Fibroblast of lung (primary cell): ENCODE data around the gene DMRTC2. TPM values are rescaled to one million over a fixed set of nuclear protein-coding genes. Genes with fewer than 3 reads are reported as not detected.

ENCODE experiments used
- DNase-seq, 2 donors: peaks; one replicate each; pipeline versions ENCODE4 v3.0.0 to v3.0.0-alpha.2; 2010; ENCODE audit warnings: low read depth in 2 of 2
- H2AFZ ChIP-seq: 2 replicates; pipeline ENCODE4 v1.5.1; 2012; ENCODE audit warnings: low read length, control low read depth, inconsistent platforms
- H3K27ac ChIP-seq: 2 replicates; pipeline ENCODE4 v1.5.1; 2011; ENCODE audit warnings: low read length, control low read depth; ENCODE audit not compliant: insufficient read depth
- H3K27me3 ChIP-seq: 2 replicates; pipeline ENCODE4 v1.5.1; 2011; ENCODE audit warnings: mild to moderate bottlenecking, low read length; ENCODE audit not compliant: control insufficient read depth, insufficient read depth
- H3K36me3 ChIP-seq: 2 replicates; pipeline ENCODE4 v1.5.1; 2011; ENCODE audit warnings: low read length; ENCODE audit not compliant: control insufficient read depth, insufficient read depth
- H3K4me1 ChIP-seq: 2 replicates; pipeline ENCODE4 v1.5.1; 2011; ENCODE audit warnings: low read length; ENCODE audit not compliant: control insufficient read depth, insufficient read depth; ENCODE audit errors: extremely low read depth
- H3K4me2 ChIP-seq: 2 replicates; pipeline ENCODE4 v1.5.1; 2011; ENCODE audit warnings: low read length, control low read depth; ENCODE audit not compliant: insufficient read depth; ENCODE audit errors: extremely low read depth
- H3K4me3 ChIP-seq, 4 experiments: fragments of 200-600 bp in 1 of 4; sonication (generic) in 1 of 4; replicated peaks in 1 of 4; 2 replicates each; pipeline ENCODE4 v1.5.1; 2011 to 2016; ENCODE audit warnings: low read length in 4 of 4, low read depth in 3 of 4, mild to moderate bottlenecking in 3 of 4, control low read depth in 2 of 4, inconsistent platforms in 1 of 4, mixed read lengths in 1 of 4; ENCODE audit not compliant: insufficient read depth in 1 of 4; ENCODE audit errors: control extremely low read depth in 1 of 4
- H3K79me2 ChIP-seq: 2 replicates; pipeline ENCODE4 v1.5.1; 2012; ENCODE audit warnings: mild to moderate bottlenecking, low read length, inconsistent platforms; ENCODE audit not compliant: control insufficient read depth, insufficient read depth
- H3K9ac ChIP-seq: 2 replicates; pipeline ENCODE4 v1.5.1; 2011; ENCODE audit warnings: mild to moderate bottlenecking, low read length, control low read depth; ENCODE audit not compliant: insufficient read depth
- H3K9me3 ChIP-seq: 2 replicates; pipeline ENCODE4 v1.5.1; 2012; ENCODE audit warnings: low read depth, low read length; ENCODE audit not compliant: control insufficient read depth, insufficient read depth
- H4K20me1 ChIP-seq: 2 replicates; pipeline ENCODE4 v1.5.1; 2011; ENCODE audit warnings: low read length; ENCODE audit not compliant: control insufficient read depth, insufficient read depth; ENCODE audit errors: extremely low read depth
- CTCF ChIP-seq, 2 donors: IDR thresholded peaks in 1 of 2; conservative IDR thresholded peaks in 1 of 2; 1 replicate in 1 of 2; 2 replicates in 1 of 2; pipeline ENCODE4 v1.5.1; 2011 to 2012; ENCODE audit warnings: low read length in 2 of 2, control low read depth in 1 of 2, inconsistent platforms in 1 of 2, low read depth in 1 of 2, mild to moderate bottlenecking in 1 of 2
- EZH2 ChIP-seq: IDR thresholded peaks from 2 replicates; pipeline ENCODE4 v1.5.1; 2012; ENCODE audit warnings: low read length, control low read depth, mild to moderate bottlenecking; ENCODE audit errors: missing control alignments
- polyA plus RNA-seq, 2 donors: library from polyadenylated mRNA; depleted of rRNA in 1 of 2; stranded (reverse) in 1 of 2; unstranded in 1 of 2; fragments of >200 nt; gene quantifications; 2 replicates each; pipeline ENCODE4 v1.2.1, GENCODE V29; 2011 to 2012; ENCODE audit warnings: missing spikeins in 1 of 2
- total RNA-seq: library from RNA; depleted of rRNA; stranded (reverse); fragments of >200 nt; gene quantifications from 2 replicates; pipeline ENCODE4 v1.2.1, GENCODE V29; 2014

Gene DMRTC2
- total and polyA plus RNA-seq, 2 donors (not counting 1 experiment from before 2014, with no cell fraction given) = not detected

DNA sequence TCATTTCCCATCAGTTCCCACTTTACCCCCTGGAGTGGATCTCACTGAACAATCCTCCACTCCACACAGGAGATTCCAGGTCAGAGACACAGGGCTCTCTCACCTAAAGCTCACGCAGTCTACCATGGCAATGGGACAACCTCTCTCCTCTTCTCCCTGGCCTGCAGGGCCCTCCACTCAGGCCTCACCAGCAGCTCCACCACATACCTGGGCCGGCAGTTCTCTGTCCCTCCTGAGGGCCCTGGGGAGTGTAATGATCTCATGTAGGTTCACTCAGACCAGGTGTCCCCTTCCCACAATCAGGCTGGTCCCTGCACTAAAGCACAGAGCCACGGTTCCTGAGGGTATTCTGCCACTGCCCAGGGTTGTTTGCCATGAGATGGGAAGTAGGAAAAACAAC lies 32.9 kb upstream of the DMRTC2 start:
- H3K36me3 ChIP-seq = no peaks in the 10 kb centered on the region
- no peak overlapping the region for H2AFZ ChIP-seq
- no peaks in the 10 kb centered on the region for H3K79me2 ChIP-seq
- no peak for TF ChIP-seq EZH2
- no peak for TF ChIP-seq CTCF (conservative IDR thresholded peaks at IDR 0.05 in 1 of 2, IDR thresholded peaks at IDR 0.05 in 1 of 2; ENCODE audit: low read depth in 1 of 2, low read length in 2 of 2)
- H3K9me3 ChIP-seq = no peaks in the 10 kb centered on the region
- no peak overlapping the region for H3K27ac ChIP-seq
- no peak overlapping the region for H3K9ac ChIP-seq
- no peak for DNase-seq
- no peak overlapping the region for H3K4me2 ChIP-seq
- no peaks in the 10 kb centered on the region for H4K20me1 ChIP-seq
- no peaks in the 10 kb centered on the region for H3K27me3 ChIP-seq
- H3K4me1 ChIP-seq = no peaks in the 10 kb centered on the region
- H3K4me3 ChIP-seq = no peak overlapping the region

DNA sequence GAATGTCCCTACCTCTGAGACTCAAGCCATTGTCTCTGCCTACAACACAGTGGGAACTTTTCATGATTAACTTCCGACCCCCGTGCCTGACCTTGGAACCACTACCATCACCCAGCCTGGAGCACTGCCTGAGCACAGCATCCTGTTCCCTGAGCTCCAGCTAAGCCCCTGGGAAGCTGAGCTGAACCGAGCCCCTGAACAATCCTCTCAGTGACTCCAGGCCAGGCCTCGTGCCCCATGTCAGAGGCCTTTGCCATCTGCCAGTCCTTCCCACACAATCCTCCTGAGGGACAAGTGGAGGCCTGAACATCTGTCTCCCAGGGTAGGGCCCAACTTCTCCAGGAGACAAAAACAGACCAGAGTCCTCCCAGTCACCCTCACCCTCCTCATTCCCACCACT lies 30.9 kb upstream of the DMRTC2 start:
- H3K4me1 ChIP-seq = no peaks in the 10 kb centered on the region
- no peak overlapping the region for H3K4me2 ChIP-seq
- H3K36me3 ChIP-seq = no peaks in the 10 kb centered on the region
- no peak overlapping the region for H3K4me3 ChIP-seq
- no peaks in the 10 kb centered on the region for H3K9me3 ChIP-seq
- TF ChIP-seq CTCF (conservative IDR thresholded peaks at IDR 0.05 in 1 of 2, IDR thresholded peaks at IDR 0.05 in 1 of 2; ENCODE audit: low read depth in 1 of 2, low read length in 2 of 2) (no peak), EZH2 (no peak)
- H2AFZ ChIP-seq = no peak overlapping the region
- H3K27me3 ChIP-seq = no peaks in the 10 kb centered on the region
- H3K9ac ChIP-seq = no peak overlapping the region
- DNase-seq = no peak
- H3K27ac ChIP-seq = no peak overlapping the region
- H3K79me2 ChIP-seq = no peaks in the 10 kb centered on the region
- no peaks in the 10 kb centered on the region for H4K20me1 ChIP-seq

DNA sequence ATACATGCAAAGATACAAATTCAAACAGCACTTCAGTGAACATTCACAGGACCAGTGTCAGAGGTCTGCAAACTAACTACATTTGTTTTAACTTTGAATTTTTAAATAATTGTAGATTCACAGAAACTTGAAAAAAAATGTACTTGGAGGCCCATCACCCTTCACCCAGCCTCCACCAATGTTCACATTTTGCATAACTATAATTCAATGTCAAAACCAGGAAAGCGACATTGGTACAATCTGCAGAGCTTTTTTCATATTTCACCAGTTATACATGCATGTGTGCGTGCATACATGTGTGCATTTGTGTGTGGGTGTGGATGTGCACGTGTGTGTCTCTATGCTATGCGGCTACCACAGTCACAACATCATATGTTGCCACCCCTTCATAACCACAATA lies 29.5 kb upstream of the DMRTC2 start:
- Histone ChIP-seq H3K9me3 (no peaks in the 10 kb centered on the region), H3K9ac (no peak overlapping the region), H2AFZ (no peak overlapping the region), H3K79me2 (no peaks in the 10 kb centered on the region), H3K27me3 (no peaks in the 10 kb centered on the region), H3K4me3 (no peak overlapping the region), H4K20me1 (no peaks in the 10 kb centered on the region), H3K27ac (no peak overlapping the region), H3K36me3 (no peaks in the 10 kb centered on the region), H3K4me1 (no peaks in the 10 kb centered on the region), H3K4me2 (no peak overlapping the region)
- no peak for TF ChIP-seq CTCF (conservative IDR thresholded peaks at IDR 0.05 in 1 of 2, IDR thresholded peaks at IDR 0.05 in 1 of 2; ENCODE audit: low read depth in 1 of 2, low read length in 2 of 2)
- TF ChIP-seq EZH2 = no peak
- DNase-seq = no peak
